Caco-2 (cell line): Measurements from ENCODE around the gene TDRD9. TPM values are rescaled to one million over a fixed set of nuclear protein-coding genes. Genes with fewer than 3 reads are reported as not detected.

Experiments used
- BruUV-seq: library from RNA; stranded (reverse); fragments of 400-500 nt; replicated peaks from 2 replicates; lab custom pipeline; 2021; lab: Mats Ljungman, UMichigan
- CTCF ChIA-PET: fragments of 300-600 bp; sonication (Branson Sonifier 250); formaldehyde crosslinking; loops from one replicate; lab custom pipeline; 2022; ENCODE audit warnings: antibody characterized with exemption; lab: Charles Lee
- POLR2A ChIA-PET: fragments of 300-600 bp; sonication (Branson Sonifier 250); formaldehyde crosslinking; loops from one replicate; lab custom pipeline; 2022; ENCODE audit warnings: antibody characterized with exemption; lab: Charles Lee
- DNase-seq, 2 experiments: peaks; one replicate each; pipeline versions ENCODE4 v3.0.0 to v3.0.0-alpha.2; 2020 to 2022
- H3K27me3 ChIP-seq: replicated peaks from 2 replicates; pipeline ENCODE4 v1.6.0; 2011; ENCODE audit warnings: low read length; ENCODE audit not compliant: control insufficient read depth, insufficient read depth
- H3K36me3 ChIP-seq: 2 replicates; pipeline ENCODE4 v1.5.1; 2011; ENCODE audit warnings: low read length; ENCODE audit not compliant: control insufficient read depth, insufficient read depth
- H3K4me1 ChIP-seq: fragments of 250-450 bp; sonication (Bioruptor Pico); 2 replicates; pipeline ENCODE4 v1.5.1; 2020; ENCODE audit warnings: mild to moderate bottlenecking
- H3K4me3 ChIP-seq: 2 replicates; pipeline ENCODE4 v1.5.1; 2011; ENCODE audit warnings: low read depth, mild to moderate bottlenecking, control low read depth, low read length
- H3K9me3 ChIP-seq: fragments of 250-450 bp; sonication (Bioruptor Pico); 2 replicates; pipeline ENCODE4 v1.5.1; 2020; ENCODE audit warnings: mild to moderate bottlenecking, moderate library complexity
- H3K27ac Mint-ChIP-seq: one replicate; pipeline ENCODE4 v1.8.0; 2022; ENCODE audit warnings: mixed read lengths; ENCODE audit not compliant: unreplicated experiment
- H3K27me3 Mint-ChIP-seq: one replicate; pipeline ENCODE4 v1.8.0; 2022; ENCODE audit warnings: mixed read lengths; ENCODE audit not compliant: insufficient read depth, unreplicated experiment
- H3K36me3 Mint-ChIP-seq: one replicate; pipeline ENCODE4 v1.8.0; 2022; ENCODE audit warnings: mild to moderate bottlenecking, mixed read lengths; ENCODE audit not compliant: insufficient read depth, unreplicated experiment
- H3K4me1 Mint-ChIP-seq: one replicate; pipeline ENCODE4 v1.8.0; 2022; ENCODE audit warnings: low read depth, mixed read lengths; ENCODE audit not compliant: unreplicated experiment
- H3K4me3 Mint-ChIP-seq: one replicate; pipeline ENCODE4 v1.8.0; 2022; ENCODE audit warnings: mild to moderate bottlenecking, moderate library complexity, mixed read lengths; ENCODE audit not compliant: unreplicated experiment
- H3K9me3 Mint-ChIP-seq: one replicate; pipeline ENCODE4 v1.8.0; 2022; ENCODE audit warnings: mixed read lengths; ENCODE audit not compliant: unreplicated experiment
- CTCF ChIP-seq, 2 experiments: fragments of 200-600 bp in 1 of 2; IDR thresholded peaks; 1 replicate in 1 of 2; 2 replicates in 1 of 2; pipeline versions ENCODE4 v1.5.1 to v1.8.0; 2011 to 2022; ENCODE audit warnings: antibody characterized with exemption in 1 of 2, control low read depth in 1 of 2, inconsistent platforms in 1 of 2, low read depth in 1 of 2, low read length in 1 of 2, mild to moderate bottlenecking in 1 of 2, moderate library complexity in 1 of 2; ENCODE audit not compliant: insufficient read depth in 1 of 2, severe bottlenecking in 1 of 2, unreplicated experiment in 1 of 2
- intact Hi-C: fragments of 100-400 bp; cut with micrococcal nuclease; formaldehyde crosslinking; loops from one replicate; pipeline ENCODE4 v1.10.0; 2022; ENCODE audit not compliant: unreplicated experiment
- total RNA-seq: library from RNA; stranded (reverse); gene quantifications from 2 replicates; pipeline ENCODE4 v1.2.3, GENCODE V29; 2022

TDRD9 gene
- total RNA-seq, 1 experiment from 2014 or later: not detected

- no peaks in the 10 kb centered on the region for H3K4me1 ChIP-seq
- CTCF ChIA-PET: no interaction called here
- peaks cover 17% of the 10 kb centered on the region for H3K27me3 Mint-ChIP-seq
- no peaks in the 10 kb centered on the region for H3K36me3 ChIP-seq
- no peaks in the 10 kb centered on the region for H3K4me1 Mint-ChIP-seq
- no peaks in the 10 kb centered on the region for H3K36me3 Mint-ChIP-seq
- BruUV-seq: no TSS peak
- DNase-seq: no peak
- TF ChIP-seq CTCF (IDR thresholded peaks at IDR 0.05; ENCODE audit: insufficient read depth in 1 of 2, low read depth in 1 of 2, low read length in 1 of 2, severe bottlenecking in 1 of 2, unreplicated experiment in 1 of 2): no peak
- intact Hi-C loops: no loop called here
- no peak overlapping the region for H3K4me3 ChIP-seq
- no peak overlapping the region for H3K4me3 Mint-ChIP-seq
- H3K27ac Mint-ChIP-seq: no peak overlapping the region
- POLR2A ChIA-PET: no interaction called here
- H3K27me3 ChIP-seq: no peaks in the 10 kb centered on the region
- no peaks in the 10 kb centered on the region for H3K9me3 Mint-ChIP-seq
- no peaks in the 10 kb centered on the region for H3K9me3 ChIP-seq
These were observed 111.0 kb downstream of the TDRD9 start for GRCh38 chr14:104039214-104039613.

- Histone ChIP-seq H3K9me3 (no peaks in the 10 kb centered on the region), H3K4me3 (no peak overlapping the region), H3K4me1 (no peaks in the 10 kb centered on the region), H3K36me3 (no peaks in the 10 kb centered on the region), H3K27me3 (no peaks in the 10 kb centered on the region)
- Mint-ChIP-seq H3K4me3 (no peak overlapping the region), H3K36me3 (no peaks in the 10 kb centered on the region), H3K27me3 (peaks cover 12% of the 10 kb centered on the region), H3K27ac (no peak overlapping the region), H3K4me1 (no peaks in the 10 kb centered on the region), H3K9me3 (no peaks in the 10 kb centered on the region)
- TF ChIP-seq CTCF (IDR thresholded peaks at IDR 0.05; ENCODE audit: insufficient read depth in 1 of 2, low read depth in 1 of 2, low read length in 1 of 2, severe bottlenecking in 1 of 2, unreplicated experiment in 1 of 2): no peak
- intact Hi-C loops: no loop called here
- no peak for DNase-seq
- no TSS peak for BruUV-seq
- ChIA-PET POLR2A (no interaction called here), CTCF (no interaction called here)
These were observed 112.3 kb downstream of the TDRD9 start for GRCh38 chr14:104040539-104040938.

GRCh38 chr14:104041430-104042104, 113.3 kb downstream of the TDRD9 start:
- Mint-ChIP-seq H3K36me3 (no peaks in the 10 kb centered on the region), H3K4me1 (no peaks in the 10 kb centered on the region), H3K4me3 (no peak overlapping the region), H3K9me3 (no peaks in the 10 kb centered on the region), H3K27ac (no peak overlapping the region), H3K27me3 (peaks cover 12% of the 10 kb centered on the region)
- Histone ChIP-seq H3K9me3 (no peaks in the 10 kb centered on the region), H3K27me3 (no peaks in the 10 kb centered on the region), H3K36me3 (no peaks in the 10 kb centered on the region), H3K4me3 (no peak overlapping the region), H3K4me1 (no peaks in the 10 kb centered on the region)
- ChIA-PET POLR2A (no interaction called here), CTCF (interaction anchor here (0.6 kb wide), 1 partner anchor 139 kb away, joined by 3 read pairs; no protein-coding TSS in a partner anchor)
- intact Hi-C loops: no loop called here
- TF ChIP-seq CTCF (IDR thresholded peaks at IDR 0.05; ENCODE audit: insufficient read depth in 1 of 2, low read depth in 1 of 2, low read length in 1 of 2, severe bottlenecking in 1 of 2, unreplicated experiment in 1 of 2): no peak
- no peak for DNase-seq
- no TSS peak for BruUV-seq
